Activated CD4-positive, CD25-positive, alpha-beta regulatory T cell treated with anti-CD3 and anti-CD28 coated beads, Interleukin-2, amount 50 U/mL, for 72 hours (primary cell): ENCODE data around the gene CCDC167.
A peak's percentile ranks its signal among the peaks of the same experiment; 100 is the strongest.
"Not testable (repeated sequence)": the region's sequence is repeated elsewhere in the genome, so short reads cannot be mapped to it uniquely, and the experiment has no call there.

Experiments
- DNase-seq: peaks from one replicate; pipeline ENCODE4 v3.0.0; 2021

Gene CCDC167

GRCh38 chr6:37459981-37460800, 39.5 kb downstream of the CCDC167 start:
- DNase-seq: no peak

DNA sequence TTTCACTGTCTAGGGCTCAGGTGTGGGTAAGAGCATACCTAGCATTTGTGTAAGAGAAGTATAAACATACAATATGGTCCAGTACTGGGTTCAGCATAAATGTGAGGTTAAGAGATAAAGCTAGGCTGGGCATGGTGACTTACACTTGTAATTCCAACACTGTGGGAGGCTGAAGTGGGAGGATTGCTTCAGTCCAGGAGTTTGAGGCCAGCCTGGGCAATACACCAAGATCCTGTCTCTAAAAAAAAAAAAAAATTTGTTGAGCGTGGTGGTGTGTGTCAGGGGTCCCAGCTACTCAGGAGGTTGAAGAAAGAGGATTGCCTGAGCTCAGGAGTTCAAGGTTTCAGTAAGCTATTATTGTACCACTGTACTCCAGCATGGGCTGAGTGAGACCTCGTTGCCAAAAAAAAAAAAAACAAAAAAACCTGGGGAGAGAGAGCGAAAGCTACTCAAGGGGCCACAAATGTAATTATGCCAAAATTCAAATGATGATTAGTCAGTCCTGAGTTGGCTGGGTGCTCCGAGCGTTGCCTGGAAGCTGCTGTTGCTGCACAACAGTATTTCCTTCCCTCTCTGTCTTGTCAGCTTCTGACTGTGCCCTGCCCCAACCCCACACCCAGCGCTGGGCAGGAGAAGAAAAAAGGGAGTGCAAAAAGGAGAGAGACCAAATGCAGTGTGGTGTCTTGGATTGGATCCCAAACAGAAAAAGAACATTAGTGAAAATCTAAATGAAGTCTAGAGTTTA, 42.7 kb downstream of the CCDC167 start:
- DNase-seq: no peak

DNA sequence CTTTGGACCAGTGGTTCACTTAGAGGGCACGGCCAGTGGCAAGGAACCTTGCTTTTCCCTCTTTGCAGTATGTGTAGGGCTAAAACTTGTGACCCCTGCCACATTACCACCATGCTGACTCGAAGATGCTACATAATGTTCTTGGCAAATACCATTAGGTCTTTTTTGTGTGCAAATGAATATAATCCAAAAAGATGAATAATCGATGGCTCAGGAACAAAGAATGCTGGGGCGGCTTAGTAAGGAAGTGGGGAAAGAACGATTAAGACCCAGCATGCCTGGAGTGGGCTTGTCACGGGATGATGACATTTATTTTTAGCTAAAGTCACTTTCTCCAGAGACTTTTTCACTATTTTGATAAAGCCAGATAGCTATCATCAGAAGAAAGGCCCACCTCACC, 43.6 kb downstream of the CCDC167 start:
- no peak for DNase-seq

DNA sequence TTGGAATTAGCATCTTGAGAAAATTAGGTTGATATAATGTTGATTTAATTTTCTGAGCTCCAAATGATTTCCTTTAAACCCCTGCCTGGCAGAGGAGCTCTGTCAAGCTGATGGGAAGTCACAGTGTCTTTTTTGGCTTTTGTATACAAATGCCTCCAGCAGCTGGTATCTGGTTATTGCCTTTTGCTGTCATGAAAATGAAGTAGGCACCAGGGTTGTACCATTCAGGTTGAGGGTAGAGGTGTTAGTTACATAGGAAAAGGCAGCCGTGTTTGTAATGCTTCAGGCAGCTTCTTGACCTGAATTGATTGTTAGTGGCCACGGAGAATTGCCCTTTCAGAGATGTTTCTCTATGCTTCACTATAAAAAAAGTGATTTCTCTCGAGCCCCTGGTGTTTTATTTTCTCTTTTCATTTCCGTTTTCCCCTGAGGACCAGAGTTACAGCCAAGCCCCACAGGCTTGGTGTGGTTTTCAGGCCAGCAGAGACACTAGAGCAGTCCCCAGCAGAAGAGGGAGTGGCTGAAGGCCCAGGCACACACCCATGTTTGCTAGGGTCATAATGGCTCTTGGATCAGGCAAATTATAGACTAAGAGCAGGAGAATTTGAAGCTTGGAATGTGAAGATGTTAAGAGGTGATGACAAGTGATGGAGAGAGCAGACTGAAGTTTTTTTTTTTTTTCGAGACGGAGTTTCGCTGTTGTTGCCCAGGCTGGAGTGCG, 45.1 kb downstream of the CCDC167 start:
- no peak for DNase-seq

DNA sequence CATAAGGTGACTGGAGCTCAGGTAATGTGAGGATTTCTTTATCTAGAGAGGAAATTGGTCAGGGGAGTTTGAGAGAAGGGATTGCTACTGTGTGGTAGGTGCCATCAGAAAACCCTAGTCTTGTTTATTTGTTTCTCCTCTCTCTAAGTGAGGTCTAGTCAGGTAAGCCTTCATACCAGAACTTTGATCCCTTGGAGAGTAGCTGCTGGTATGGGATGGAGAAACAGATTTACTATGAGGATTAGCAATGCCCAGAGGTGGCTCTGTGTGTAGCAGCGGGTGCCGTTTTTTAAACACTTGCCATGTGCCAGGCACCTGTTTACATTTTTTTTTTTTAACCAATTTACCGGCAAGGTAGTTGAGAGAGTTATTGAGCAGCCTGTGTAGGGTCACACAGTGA, 47.2 kb downstream of the CCDC167 start:
- no peak for DNase-seq

- DNase-seq: no peak
Measured at GRCh38 chr6:37451441-37452193, 48.1 kb downstream of the CCDC167 start.

DNA sequence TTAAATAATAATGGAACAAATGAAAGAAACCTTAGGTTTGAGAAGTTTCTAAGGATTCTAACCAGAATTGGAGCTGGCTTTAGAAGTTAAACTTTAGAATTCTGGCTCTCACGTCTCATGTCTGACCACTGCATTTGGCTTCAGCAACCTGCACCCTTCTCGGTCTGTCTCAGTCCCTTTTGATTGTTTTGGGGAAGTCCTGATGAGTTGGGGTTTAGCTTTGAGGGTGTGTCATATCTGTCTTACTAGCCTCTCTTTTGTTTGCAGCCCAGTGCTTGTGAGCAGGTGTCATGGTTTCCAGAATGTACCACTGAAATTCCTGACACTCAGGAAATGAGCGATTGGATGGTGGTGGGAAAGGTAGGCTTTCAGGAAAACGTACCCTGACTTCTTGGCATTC, 49.7 kb downstream of the CCDC167 start:
- DNase-seq: no peak

- DNase-seq: not testable (repeated sequence)
Measured at GRCh38 chr6:37443216-37443542, 56.5 kb downstream of the CCDC167 start.

DNA sequence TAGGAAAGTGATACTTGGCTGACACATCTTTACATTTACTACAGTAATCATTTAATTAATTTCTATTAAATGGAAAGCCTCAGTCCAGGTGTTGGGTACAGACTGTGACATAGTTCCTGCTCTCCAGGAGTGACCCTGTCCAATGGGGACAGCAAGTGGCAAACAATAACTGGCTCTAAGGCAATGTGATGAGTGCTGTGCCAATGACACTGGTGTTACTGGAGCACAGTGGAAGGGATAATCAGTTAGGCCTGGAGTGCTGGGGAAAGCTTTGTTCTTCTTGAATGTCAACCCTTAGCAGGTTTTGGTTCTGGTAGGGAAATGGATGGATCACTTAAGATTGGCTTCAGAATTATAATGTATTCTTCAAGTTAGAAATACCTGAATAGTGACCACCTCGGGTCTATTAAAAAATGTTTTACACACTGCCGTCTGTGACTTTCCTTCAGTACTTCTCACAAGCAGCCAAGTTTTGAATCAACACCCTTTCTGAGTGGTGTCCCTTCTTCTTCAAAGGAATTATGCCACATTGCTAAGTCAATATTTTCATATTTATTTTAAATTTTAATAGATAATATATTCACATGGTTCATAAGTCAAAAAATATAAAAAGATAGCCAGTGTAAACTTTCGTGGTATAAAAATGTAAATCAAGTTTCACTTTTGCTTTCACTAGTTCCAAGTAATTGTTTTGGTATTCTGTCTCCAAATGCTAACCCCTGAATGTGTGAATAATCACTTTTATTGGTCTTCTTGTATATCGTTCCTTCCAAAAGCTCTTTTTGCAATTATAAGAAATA, 57.1 kb downstream of the CCDC167 start:
- no peak for DNase-seq

GRCh38 chr6:37441651-37442050, 58.0 kb downstream of the CCDC167 start:
- no peak for DNase-seq

DNA sequence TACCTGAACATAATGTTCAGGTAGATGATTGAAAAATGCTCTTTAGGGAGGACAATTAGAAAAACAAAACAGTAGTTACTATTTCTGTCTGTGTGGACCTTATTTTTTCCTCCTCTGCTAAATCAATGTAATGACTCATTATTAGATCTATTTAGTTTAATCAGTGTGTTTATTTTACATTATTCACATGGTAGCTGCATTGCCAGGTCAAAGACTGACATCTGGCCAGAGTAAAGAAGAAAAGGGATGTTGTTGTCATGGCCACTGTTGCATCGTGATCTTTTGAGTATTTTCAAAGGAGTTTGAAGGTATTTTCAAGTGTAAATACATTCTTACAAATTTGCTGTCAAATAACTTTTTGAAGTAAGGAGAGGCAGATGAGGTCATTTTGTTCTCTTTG, 60.8 kb downstream of the CCDC167 start:
- DNase-seq: no peak

- DNase-seq: no peak
Measured at GRCh38 chr6:37435816-37436215, 63.9 kb downstream of the CCDC167 start.

DNA sequence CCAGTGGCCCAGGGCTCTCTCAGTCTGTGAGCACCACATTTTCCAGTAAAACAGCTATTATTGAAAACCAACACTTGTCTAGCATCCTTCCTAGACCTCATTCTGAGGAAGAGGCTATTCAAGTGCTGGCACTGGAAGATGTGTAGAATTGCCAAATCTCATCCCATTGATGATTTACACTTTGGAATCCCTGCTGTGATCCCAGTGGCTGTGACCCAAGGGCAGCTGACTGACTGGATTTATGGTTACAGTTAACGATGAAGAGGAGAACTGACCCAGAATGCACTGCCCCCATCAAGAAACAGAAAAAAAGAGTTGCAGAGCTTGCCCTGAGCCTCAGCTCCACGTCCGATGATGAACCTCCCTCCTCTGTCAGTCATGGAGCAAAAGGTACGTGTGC, 64.3 kb downstream of the CCDC167 start:
- no peak for DNase-seq

- peak; percentile 41 for DNase-seq
Measured at GRCh38 chr6:37433657-37434271, 65.9 kb downstream of the CCDC167 start.
